Ishikawa (cell line): ENCODE data around the gene FHIP1A.
A peak's percentile ranks its signal among the peaks of the same experiment; 100 is the strongest.

ENCODE experiments used
- CEBPB ChIP-seq: IDR thresholded peaks from 2 replicates; pipeline ENCODE4 v1.6.1; 2012
- CREB1 ChIP-seq: IDR thresholded peaks from 2 replicates; pipeline ENCODE4 v1.6.1; 2012; ENCODE audit warnings: low read depth
- EGR1 ChIP-seq: IDR thresholded peaks from 2 replicates; pipeline ENCODE4 v1.6.1; 2012
- EP300 ChIP-seq: IDR thresholded peaks from 2 replicates; pipeline ENCODE4 v1.6.1; 2012; ENCODE audit warnings: borderline replicate concordance
- FOXM1 ChIP-seq: IDR thresholded peaks from 2 replicates; pipeline ENCODE4 v1.6.1; 2012; ENCODE audit warnings: low read depth, borderline replicate concordance
- NFIC ChIP-seq: IDR thresholded peaks from 2 replicates; pipeline ENCODE4 v1.6.1; 2012
- RAD21 ChIP-seq: IDR thresholded peaks from 2 replicates; pipeline ENCODE4 v1.6.1; 2012; ENCODE audit warnings: low read depth
- REST ChIP-seq: IDR thresholded peaks from 2 replicates; pipeline ENCODE4 v1.6.1; 2012; ENCODE audit warnings: low read depth, mild to moderate bottlenecking
- TAF1 ChIP-seq: IDR thresholded peaks from 2 replicates; pipeline ENCODE4 v1.6.1; 2012; ENCODE audit warnings: low read depth, mild to moderate bottlenecking
- TCF12 ChIP-seq: IDR thresholded peaks from 2 replicates; pipeline ENCODE4 v1.6.1; 2012; ENCODE audit warnings: low read depth
- TEAD4 ChIP-seq: IDR thresholded peaks from 2 replicates; pipeline ENCODE4 v1.6.1; 2012
- YY1 ChIP-seq: IDR thresholded peaks from 2 replicates; pipeline ENCODE4 v1.6.1; 2012; ENCODE audit warnings: low read depth
- ZBTB7A ChIP-seq: IDR thresholded peaks from 2 replicates; pipeline ENCODE4 v1.6.1; 2012; ENCODE audit warnings: low read depth
- TF ChIP-seq, protein P1 (sequence below): IDR thresholded peaks from 2 replicates; pipeline ENCODE4 v1.6.1; 2012
- TF ChIP-seq, protein P2 (sequence below): IDR thresholded peaks from 2 replicates; pipeline ENCODE4 v1.6.1; 2012

FHIP1A gene

GRCh38 chr4:151436093-151436518 lies 27.1 kb downstream of the FHIP1A start:
- no peak for TF ChIP-seq RAD21
- no peak for TF ChIP-seq TCF12
- TF ChIP-seq YY1: no peak
- TF ChIP-seq ZBTB7A: no peak

GRCh38 chr4:151437505-151437904 lies 28.5 kb downstream of the FHIP1A start:
- TF ChIP-seq, protein P1, sequence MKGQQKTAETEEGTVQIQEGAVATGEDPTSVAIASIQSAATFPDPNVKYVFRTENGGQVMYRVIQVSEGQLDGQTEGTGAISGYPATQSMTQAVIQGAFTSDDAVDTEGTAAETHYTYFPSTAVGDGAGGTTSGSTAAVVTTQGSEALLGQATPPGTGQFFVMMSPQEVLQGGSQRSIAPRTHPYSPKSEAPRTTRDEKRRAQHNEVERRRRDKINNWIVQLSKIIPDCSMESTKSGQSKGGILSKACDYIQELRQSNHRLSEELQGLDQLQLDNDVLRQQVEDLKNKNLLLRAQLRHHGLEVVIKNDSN: no peak
- no peak for TF ChIP-seq EP300
- no peak for TF ChIP-seq YY1
- TF ChIP-seq TEAD4: no peak
- TF ChIP-seq RAD21: no peak
- no peak for TF ChIP-seq FOXM1
- TF ChIP-seq EGR1: no peak
- no peak for TF ChIP-seq ZBTB7A
- TF ChIP-seq CEBPB: no peak

DNA sequence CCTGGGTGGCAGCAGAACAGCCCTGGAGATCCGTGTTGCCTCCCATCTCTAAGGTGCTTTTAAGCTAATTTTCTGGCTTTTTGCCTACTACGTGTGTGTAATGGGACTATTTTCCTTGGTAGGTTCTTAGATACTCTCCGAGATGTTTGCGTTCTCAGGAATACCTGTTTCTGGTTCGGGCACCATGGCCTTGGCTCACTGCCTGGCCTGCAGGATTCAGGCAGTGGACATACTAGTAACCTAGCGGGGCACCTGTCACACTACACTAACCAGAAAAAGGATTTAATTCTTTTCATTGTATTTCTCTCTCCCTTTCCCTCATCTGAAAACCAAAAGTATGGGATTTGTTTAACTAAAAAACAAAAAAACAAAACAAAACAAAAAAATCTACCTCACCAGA lies 29.2 kb downstream of the FHIP1A start:
- TF ChIP-seq CREB1: no peak
- no peak for TF ChIP-seq RAD21
- TF ChIP-seq, protein P2, sequence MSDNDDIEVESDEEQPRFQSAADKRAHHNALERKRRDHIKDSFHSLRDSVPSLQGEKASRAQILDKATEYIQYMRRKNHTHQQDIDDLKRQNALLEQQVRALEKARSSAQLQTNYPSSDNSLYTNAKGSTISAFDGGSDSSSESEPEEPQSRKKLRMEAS: no peak
- TF ChIP-seq TAF1: no peak
- no peak for TF ChIP-seq ZBTB7A
- TF ChIP-seq CEBPB: no peak
- 0 out of 2 replicates have a peak, but pooled peaks have one; percentile 17 for TF ChIP-seq NFIC

GRCh38 chr4:151439320-151439719 lies 30.3 kb downstream of the FHIP1A start:
- no peak for TF ChIP-seq ZBTB7A

DNA sequence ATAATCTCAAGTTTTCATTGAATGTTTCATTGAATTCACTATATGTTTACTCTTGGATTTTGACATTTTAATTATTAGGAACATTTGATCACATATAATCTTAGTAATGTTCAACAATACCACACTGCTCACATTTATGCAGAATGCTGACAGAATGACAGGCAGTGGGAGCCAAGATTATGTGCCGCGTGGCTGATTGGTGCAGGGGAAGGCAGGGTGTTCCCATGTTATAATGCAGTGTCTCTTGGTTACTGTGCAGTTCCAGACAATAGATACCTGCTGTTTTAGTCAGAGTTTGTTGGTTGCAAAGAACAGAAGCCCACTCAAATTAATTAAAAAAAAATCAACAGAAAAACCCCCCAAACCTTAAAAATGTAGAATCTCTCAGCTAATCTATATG lies 33.0 kb downstream of the FHIP1A start:
- TF ChIP-seq FOXM1 (no peak), TCF12 (no peak), YY1 (no peak), REST (no peak), RAD21 (no peak), CREB1 (no peak), TAF1 (no peak), NFIC (no peak), ZBTB7A (no peak), CEBPB (no peak)
- TF ChIP-seq, protein P2: no peak

GRCh38 chr4:151443247-151443646 lies 34.3 kb downstream of the FHIP1A start:
- TF ChIP-seq REST (no peak), EGR1 (no peak), CREB1 (no peak), RAD21 (no peak), FOXM1 (no peak), TEAD4 (no peak), ZBTB7A (no peak), TAF1 (no peak), NFIC (no peak), CEBPB (no peak), YY1 (no peak), TCF12 (no peak), EP300 (no peak)
- TF ChIP-seq, protein P1: no peak
- TF ChIP-seq, protein P2: no peak

DNA sequence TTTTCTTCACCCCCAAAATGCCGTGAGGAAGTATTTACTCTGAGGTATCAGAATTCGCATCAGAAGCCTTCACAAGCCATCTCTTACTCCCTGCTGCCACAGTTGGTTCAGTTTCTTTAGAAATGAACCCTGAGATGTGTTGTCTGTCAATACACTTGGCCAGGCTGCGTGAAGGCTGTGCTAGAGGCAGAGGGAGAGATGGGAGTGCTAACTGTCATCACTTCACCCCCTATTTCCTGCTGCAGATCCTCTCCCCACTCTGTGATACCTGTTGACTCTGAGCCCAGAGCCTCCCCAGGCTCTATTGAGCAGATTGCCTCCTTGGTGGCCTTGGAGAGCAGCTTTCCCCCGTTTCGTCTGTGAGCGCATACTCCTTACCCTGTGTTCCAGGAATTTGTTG lies 34.8 kb downstream of the FHIP1A start:
- TF ChIP-seq, protein P2: no peak
- no peak for TF ChIP-seq NFIC
- no peak for TF ChIP-seq TEAD4
- TF ChIP-seq, protein P1: no peak
- no peak for TF ChIP-seq CREB1
- no peak for TF ChIP-seq RAD21
